GM12874 (cell line): ENCODE data around the gene VSIG2.

ENCODE experiments used
- CTCF ChIP-seq: IDR thresholded peaks from 2 replicates; pipeline ENCODE4 v1.5.1; 2011; ENCODE audit warnings: low read depth, mild to moderate bottlenecking, control low read depth, low read length, moderate library complexity; ENCODE audit not compliant: insufficient read depth

VSIG2 gene

DNA sequence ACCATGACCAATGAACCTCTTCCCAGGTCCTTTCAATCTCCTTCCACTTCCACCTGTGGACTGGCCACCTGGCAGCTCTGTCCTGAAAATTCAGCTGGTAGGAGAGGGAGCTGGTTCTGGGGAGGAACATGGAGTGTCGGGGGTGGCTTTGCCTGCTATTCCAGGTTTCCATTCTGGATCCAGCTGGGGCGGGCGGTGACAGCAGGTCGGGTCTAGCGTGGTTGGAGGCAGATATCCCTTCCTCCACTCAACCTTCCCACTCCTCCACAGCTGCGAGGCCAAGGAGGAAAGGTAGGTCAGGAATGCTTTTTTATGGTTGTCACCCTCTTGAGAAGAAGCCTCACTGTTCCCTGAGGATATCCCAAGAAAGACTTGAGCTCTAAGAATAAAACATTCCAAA, 9.0 kb downstream of the VSIG2 start:
- no peak for TF ChIP-seq CTCF

- TF ChIP-seq CTCF, result no peak
Measured at GRCh38 chr11:124742555-124742954, 9.5 kb downstream of the VSIG2 start.

- TF ChIP-seq CTCF, result peak; percentile 66
Measured at GRCh38 chr11:124740277-124740882, 11.7 kb downstream of the VSIG2 start.

GRCh38 chr11:124739479-124740276, 12.4 kb downstream of the VSIG2 start, which contains the start of gene NRGN:
Gene NRGN, plus strand, starts transcription at chr11:124739942. Its CDS starts 143 bp downstream, at chr11:124740085.
- TF ChIP-seq CTCF, result no peak

DNA sequence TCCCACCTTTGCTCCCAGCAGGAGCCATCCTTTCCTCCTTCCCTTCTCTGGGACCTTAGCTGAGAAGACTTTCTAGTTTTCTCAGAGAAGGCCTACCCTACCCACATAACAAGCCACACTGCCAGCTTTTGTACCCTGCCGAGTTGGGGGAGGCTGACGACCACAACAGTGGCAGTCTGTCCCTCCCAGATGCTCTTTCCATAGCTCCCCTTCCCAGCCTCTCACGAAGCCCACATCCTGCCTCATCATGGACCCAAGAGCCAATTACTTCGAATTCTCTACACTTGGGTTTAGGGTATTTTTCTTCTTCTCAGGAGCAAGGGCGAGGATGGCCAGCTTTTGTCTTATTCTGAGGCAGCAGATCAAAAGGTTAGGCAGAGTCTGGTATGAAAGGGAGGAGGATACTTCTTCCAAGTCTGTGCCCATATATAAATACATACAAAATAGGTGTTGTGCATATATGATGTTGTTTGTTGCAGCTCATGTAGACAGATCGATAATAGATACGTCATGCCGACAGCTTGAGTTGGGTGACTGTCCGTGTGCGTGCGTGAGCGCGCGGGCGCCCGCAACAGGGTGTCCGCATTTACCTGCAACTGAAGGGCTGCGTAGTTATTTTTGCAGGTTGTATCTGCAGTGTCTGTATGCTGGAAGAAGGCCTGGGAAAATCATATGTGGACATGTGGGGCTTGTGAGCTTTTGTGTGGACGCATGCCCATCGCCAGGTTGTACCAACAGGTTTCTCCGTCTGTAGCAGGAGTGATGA, 13.2 kb downstream of the VSIG2 start:
- no peak for TF ChIP-seq CTCF

DNA sequence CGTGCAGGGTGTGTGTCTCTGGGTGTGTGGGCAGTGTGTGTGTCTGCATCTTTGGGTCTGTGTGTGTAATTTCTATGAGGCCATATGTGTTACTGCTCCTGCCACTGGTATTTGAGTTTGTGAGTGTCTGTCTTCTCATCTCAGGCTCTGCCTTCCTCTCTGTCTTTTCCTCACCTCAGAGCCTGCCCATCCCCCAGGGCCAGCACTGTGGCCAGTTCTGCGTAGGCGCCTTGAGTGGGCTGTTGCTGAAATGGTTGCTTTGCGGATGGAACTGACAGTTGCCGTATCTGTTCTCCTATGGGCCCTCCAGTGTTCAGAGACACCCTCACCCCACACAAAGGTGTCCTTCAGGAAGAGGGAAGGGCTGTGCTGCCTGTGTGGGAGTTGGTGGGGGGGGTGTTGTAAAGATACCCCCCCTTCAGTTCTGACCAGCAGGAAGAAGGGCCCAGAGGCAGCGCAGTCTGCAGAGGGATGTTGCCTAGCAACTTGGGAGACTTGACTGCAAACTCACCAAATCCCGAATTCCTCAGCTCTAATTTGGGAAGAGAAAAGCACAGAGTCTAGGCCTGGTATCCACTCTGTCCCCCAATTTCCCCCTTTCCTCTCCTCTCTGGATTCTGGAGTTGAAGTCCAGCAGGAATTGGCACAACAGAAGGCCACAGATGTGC, 14.3 kb downstream of the VSIG2 start:
- no peak for TF ChIP-seq CTCF

DNA sequence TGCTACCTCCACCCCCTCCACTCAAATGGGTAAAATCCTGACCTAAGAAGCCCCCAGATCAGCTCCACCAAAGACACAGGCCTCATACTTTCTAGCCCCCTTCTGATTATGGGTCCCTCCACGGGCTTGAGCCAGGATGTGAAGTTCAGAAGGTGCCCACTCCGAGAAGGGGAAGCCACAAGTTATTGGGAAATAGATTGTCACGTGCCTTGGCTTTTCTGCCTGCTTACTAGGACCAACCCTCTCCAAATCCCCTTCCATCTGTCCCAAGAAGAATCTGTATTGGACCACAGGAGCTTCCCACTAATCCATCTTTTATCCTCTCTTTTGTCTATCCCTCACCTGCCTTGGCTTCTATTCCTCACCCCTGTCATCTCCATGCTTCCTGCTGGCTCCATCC, 15.3 kb downstream of the VSIG2 start:
- TF ChIP-seq CTCF, result no peak
